Naive thymus-derived CD8-positive, alpha-beta T cell (primary cell): ENCODE measurements around the gene PIM3. TPM values are rescaled to one million over a fixed set of nuclear protein-coding genes. Genes with fewer than 3 reads are reported as not detected.

Source experiments
- ATAC-seq, 2 donors: fragments of 150-1000 bp; cut with Tn5 transposase in 1 of 2; sonication (Bioruptor Pico), chemical (Tn5 transposase) in 1 of 2; 1 replicate in 1 of 2; 2 replicates in 1 of 2; pipeline ENCODE4 v1.10.0; 2021; ENCODE audit warnings: mild to moderate bottlenecking in 2 of 2, moderate library complexity in 2 of 2
- POLR2A ChIA-PET: fragments of 350-600 bp; sonication (Branson Sonifier 250); formaldehyde crosslinking; loops from one replicate; lab custom pipeline; 2021; ENCODE audit warnings: antibody characterized with exemption; lab: Charles Lee
- DNase-seq, 10 donors: peaks; one replicate each; pipeline versions ENCODE4 v3.0.0 to v3.0.0-alpha.2; 2020 to 2022
- H3K27ac Mint-ChIP-seq, 10 donors: one replicate each; pipeline ENCODE4 v1.8.0; 2020 to 2022; ENCODE audit warnings: mild to moderate bottlenecking in 10 of 10, mixed read lengths in 10 of 10, moderate library complexity in 4 of 10, inconsistent platforms in 1 of 10
- H3K27me3 Mint-ChIP-seq, 5 donors: one replicate each; pipeline ENCODE4 v1.8.0; 2021 to 2022; ENCODE audit warnings: mixed read lengths in 5 of 5
- H3K36me3 Mint-ChIP-seq, 3 donors: one replicate each; pipeline ENCODE4 v1.8.0; 2020 to 2022; ENCODE audit warnings: mixed read lengths in 3 of 3, mild to moderate bottlenecking in 2 of 3, inconsistent platforms in 1 of 3
- H3K4me1 Mint-ChIP-seq, 4 donors: one replicate each; pipeline ENCODE4 v1.8.0; 2021 to 2022; ENCODE audit warnings: mixed read lengths in 4 of 4
- H3K4me3 Mint-ChIP-seq, 10 donors: one replicate each; pipeline ENCODE4 v1.8.0; 2020 to 2022; ENCODE audit warnings: mild to moderate bottlenecking in 10 of 10, mixed read lengths in 10 of 10, moderate library complexity in 6 of 10, inconsistent platforms in 1 of 10
- H3K9me3 Mint-ChIP-seq, 9 donors: one replicate each; pipeline ENCODE4 v1.8.0; 2020 to 2022; ENCODE audit warnings: mixed read lengths in 9 of 9, mild to moderate bottlenecking in 3 of 9, inconsistent platforms in 1 of 9, moderate library complexity in 1 of 9
- polyA plus RNA-seq, 3 donors: library from polyadenylated mRNA; unstranded; fragments of 300-500 nt; fragmentation: Illumina TruSeq; gene quantifications; one replicate each; pipeline ENCODE4 v1.2.3, GENCODE V29; 2021
- total RNA-seq, 8 experiments: library from RNA in 2 of 8; stranded (reverse) in 2 of 8; gene quantifications; one replicate each; pipeline ENCODE4 v1.2.3 and lab custom pipeline; 2021 to 2026

The PIM3 gene
- total and polyA plus RNA-seq, 5 experiments from 2014 or later = 12.4 to 44.0 (median 26.0) TPM

DNA sequence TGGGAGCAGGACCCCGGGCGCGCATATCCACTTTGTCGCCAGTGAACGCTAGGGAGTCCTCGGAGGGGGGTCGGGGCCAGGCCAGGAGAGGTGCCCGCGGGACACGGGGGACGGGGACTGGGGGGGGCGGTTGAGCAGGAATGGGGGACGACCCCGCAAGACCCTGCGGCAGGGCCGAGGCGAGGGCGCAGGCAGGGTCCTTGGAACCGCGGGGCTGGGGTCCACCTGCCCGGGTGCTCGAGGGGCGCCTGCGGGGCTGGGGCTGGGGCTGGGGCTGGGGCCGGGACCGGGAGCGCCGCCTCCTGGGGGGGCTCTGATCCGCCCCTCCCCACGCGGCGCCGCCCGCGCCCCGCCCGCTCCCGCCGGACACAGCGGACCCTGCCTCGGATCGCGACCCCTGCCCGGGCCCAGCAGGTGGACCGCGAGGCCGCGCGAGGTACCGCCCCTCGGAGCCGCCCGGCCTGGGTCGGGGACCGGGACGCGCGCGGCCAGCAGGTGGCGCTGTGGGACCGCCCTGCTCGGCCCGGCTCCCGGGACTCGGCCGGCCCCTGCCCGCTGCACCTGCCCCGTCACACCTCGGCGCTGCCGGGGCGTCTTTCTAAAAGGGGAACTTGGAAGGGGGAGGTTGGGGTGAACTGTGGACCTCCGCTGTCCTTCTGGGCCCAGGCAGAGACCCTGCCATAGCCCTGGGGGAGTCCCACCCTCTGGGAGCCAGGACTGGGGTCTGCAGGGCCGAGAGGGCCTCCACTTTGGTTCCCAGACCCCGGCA is 31.2 kb upstream of the PIM3 start:
- Mint-ChIP-seq H3K36me3 (peaks cover 0 to 2% (median 0%) of the 10 kb centered on the region in 3 donors), H3K4me1 (peaks cover 15 to 54% (median 48%) of the 10 kb centered on the region in 4 donors), H3K9me3 (no peaks in the 10 kb centered on the region), H3K27me3 (no peaks in the 10 kb centered on the region), H3K27ac (peak overlapping the region in 4 of 10 donors; percentile 31 to 70 (median 51)), H3K4me3 (peak overlapping the region in 1 of 10 donors; percentile 37)
- POLR2A ChIA-PET = interaction anchor here (0.9 to 1.9 kb wide), 4 partner anchors 30 to 162 kb away, joined by 4 to 10 read pairs (median 4); no protein-coding TSS in a partner anchor
- ATAC-seq (peak; percentile 42 to 63), DNase-seq (peak; percentile 52 to 90 (median 78))

DNA sequence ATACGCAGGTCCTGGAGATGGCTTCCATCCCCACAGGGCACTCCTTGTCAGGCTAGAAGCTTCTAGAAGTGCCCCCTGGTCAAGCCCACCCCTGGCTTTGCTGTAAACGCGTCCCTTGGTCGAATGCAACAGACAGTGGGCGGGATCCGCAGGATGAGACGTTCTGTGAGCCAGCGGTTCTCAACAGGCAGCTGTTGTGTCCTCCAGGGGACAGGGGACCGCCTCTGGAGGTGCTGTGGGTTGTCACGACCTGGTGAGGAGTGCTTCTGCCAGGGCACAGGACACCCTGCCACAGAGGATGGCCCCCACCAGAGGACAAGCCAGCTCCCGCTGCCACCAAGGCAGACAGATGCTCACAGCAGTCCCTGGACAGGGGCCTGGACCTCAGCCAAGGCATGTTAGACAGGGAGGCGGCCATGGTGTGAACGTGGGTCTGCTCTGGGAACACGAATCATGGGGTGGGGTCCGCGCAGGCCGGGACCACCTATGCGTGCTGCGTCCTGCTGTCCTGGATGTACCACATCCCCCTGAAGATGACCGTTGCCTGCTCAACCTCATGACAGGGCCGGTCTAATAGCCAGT is 30.5 kb upstream of the PIM3 start:
- Mint-ChIP-seq H3K4me3 (peak overlapping the region in 5 of 10 donors; percentile 22 to 60 (median 36)), H3K27me3 (no peaks in the 10 kb centered on the region), H3K9me3 (no peaks in the 10 kb centered on the region), H3K27ac (peak overlapping the region in 6 of 10 donors; percentile 31 to 67 (median 52)), H3K36me3 (peaks cover 0 to 2% (median 0%) of the 10 kb centered on the region in 3 donors), H3K4me1 (peaks cover 15 to 53% (median 46%) of the 10 kb centered on the region in 4 donors)
- DNase-seq (no peak), ATAC-seq (no peak)
- POLR2A ChIA-PET = interaction anchor here (0.9 to 1.9 kb wide), 7 partner anchors 29 to 163 kb away, joined by 4 to 10 read pairs (median 5); no protein-coding TSS in a partner anchor

DNA sequence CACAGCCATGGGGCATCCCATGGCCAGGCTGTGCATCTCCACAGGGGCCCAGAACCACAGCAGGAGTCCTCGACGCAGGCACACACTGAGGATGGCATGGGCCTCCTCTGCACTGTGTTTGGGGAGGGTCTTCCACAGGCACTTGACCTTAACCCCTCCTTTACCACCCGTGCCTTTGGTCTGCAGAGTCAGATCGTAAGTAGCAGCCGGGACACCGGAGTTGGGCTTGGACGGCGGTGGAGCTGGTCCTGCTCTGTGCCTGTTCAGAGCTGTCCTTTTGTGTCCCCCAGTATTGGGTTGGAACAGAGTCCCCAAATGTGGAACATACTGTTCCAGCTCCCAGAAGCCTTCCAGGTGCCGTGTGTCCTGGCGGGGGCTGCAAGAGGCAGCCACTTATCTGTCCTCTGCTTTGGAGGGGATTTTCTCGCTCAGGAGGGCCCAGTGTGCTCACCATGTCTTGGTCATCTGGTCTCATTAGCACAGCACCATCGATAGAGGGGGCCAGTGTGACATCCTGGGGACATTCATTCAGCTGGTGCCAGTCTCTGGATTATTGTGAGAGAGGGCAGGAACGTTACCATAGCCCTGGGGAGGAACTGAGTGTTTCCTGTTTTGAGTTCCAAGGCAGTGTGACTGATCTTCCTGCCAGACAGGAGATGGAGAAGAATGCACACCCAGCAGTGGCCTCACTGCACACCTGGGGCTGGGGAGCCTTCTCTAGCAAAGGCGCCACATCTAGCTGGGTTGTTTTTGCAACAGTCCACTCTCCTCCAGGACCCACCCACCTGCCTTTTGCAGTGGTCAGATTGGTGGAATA is 29.8 kb upstream of the PIM3 start:
- Mint-ChIP-seq H3K9me3 (no peaks in the 10 kb centered on the region), H3K27me3 (no peaks in the 10 kb centered on the region), H3K4me1 (peaks cover 8 to 46% (median 39%) of the 10 kb centered on the region in 4 donors), H3K27ac (peak overlapping the region; percentile 51 to 88 (median 78)), H3K4me3 (peak overlapping the region; percentile 13 to 60 (median 41)), H3K36me3 (no peaks in the 10 kb centered on the region)
- ATAC-seq = peak in 1 of 2 donors; percentile 6
- peak in 3 of 10 donors; percentile 18 to 40 (median 34) for DNase-seq
- POLR2A ChIA-PET = interaction anchor here (0.6 to 1.9 kb wide), 12 partner anchors 13 to 308 kb away, joined by 3 to 10 read pairs (median 4); partner anchors contain the start of gene PIM3

DNA sequence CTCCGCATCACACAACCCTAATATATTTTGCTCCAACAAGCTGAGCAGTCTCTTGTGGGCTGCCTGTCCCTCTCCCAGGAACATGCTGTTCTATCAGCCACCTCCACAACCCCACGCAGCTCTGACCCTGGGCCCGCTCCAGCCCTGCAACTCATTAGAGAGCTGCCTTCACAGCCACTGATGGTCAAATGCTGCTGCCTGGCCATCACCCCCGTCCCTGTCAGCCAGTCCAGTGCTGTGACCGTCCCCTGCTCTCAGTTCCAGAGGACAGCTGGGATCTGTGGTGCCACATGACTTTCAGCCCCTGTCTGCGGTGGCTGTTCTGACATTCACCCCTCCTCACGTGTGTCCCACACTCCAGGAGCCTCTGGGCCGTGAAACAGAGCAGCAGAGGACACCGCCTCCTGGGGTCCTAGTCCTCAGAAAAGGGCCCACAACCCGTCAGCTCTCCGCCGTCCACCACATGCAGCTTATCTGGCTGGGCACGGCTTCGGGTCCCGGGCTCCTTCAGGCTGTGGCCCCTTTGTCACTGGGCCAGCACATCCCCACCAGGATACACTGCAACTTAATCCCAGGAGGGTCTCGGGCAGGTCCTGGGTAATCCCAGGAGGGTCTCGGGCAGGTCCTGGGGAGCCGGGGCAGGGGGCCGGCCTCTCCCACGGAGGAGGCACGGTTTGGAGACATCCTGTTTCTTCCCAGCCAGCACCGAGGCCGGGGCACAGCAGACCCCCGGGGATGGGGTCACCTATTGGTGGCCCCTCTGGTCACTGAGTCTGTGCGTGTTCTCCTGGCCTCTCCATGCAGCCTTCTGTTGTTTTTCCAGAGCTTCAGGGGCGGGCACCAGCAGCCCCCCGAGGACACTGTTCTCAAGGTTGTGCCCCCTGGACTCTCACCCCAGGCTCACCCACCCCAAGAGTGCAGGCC is 27.1 kb upstream of the PIM3 start:
- Mint-ChIP-seq H3K36me3 (no peaks in the 10 kb centered on the region), H3K27ac (peak overlapping the region; percentile 64 to 94 (median 89)), H3K4me3 (peak overlapping the region in 9 of 10 donors; percentile 20 to 76 (median 36)), H3K9me3 (no peaks in the 10 kb centered on the region), H3K27me3 (no peaks in the 10 kb centered on the region), H3K4me1 (peaks cover 3 to 40% (median 33%) of the 10 kb centered on the region in 4 donors)
- ATAC-seq (no peak), DNase-seq (no peak)
- POLR2A ChIA-PET = interaction anchor here (1.0 to 2.0 kb wide), 5 partner anchors 10 to 61 kb away, joined by 3 to 14 read pairs (median 4); partner anchors contain the start of genes ALG12, CRELD2 and PIM3

DNA sequence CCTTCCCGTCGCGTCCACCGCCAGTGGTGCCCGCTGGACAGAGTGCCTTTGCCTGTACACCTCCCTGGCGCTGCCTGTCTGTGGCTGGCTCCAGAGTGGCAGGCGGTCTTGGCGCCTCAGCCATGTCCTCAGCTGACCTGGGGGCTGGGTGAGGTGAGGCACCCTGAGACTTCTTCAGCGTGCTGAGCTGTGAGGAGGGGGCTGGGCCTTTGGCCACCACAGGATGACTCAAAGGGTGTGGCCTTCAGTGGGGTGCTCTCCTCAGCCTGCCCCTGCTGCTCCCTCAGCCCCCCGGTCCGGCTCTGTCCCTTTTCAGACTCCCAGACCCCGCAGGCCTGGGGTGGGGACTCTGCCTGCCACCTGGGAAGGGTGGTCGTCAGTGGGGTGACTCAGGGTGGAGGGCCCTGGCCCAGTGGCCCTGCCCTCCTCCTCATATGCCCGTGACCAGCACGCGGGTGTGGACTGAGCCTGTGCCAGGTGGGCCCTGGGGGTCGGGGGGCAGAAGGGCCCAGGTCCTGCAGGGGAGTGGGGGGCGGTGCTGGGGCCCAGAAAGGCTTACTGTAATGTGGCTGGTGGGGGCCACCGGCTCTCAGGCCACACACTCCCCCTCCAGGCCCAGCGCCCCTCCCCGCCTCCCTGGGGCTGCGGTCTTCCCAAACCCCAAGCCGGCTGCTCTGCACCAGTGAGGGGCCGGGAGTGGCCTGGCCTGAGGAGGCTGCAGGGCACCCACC is 26.2 kb upstream of the PIM3 start:
- H3K36me3 Mint-ChIP-seq = no peaks in the 10 kb centered on the region
- ATAC-seq (no peak), DNase-seq (peak in 6 of 10 donors; percentile 30 to 50 (median 38))
- no peaks in the 10 kb centered on the region for H3K27me3 Mint-ChIP-seq
- POLR2A ChIA-PET = interaction anchor here (1.2 to 2.0 kb wide), 3 partner anchors 22 to 60 kb away, joined by 3 to 14 read pairs (median 3); partner anchors contain the start of gene PIM3
- H3K27ac Mint-ChIP-seq = peak overlapping the region in 8 of 10 donors; percentile 12 to 82 (median 60)
- H3K4me3 Mint-ChIP-seq = peak overlapping the region in 9 of 10 donors; percentile 14 to 70 (median 30)
- peaks cover 3 to 40% (median 33%) of the 10 kb centered on the region in 4 donors for H3K4me1 Mint-ChIP-seq
- H3K9me3 Mint-ChIP-seq = no peaks in the 10 kb centered on the region

DNA sequence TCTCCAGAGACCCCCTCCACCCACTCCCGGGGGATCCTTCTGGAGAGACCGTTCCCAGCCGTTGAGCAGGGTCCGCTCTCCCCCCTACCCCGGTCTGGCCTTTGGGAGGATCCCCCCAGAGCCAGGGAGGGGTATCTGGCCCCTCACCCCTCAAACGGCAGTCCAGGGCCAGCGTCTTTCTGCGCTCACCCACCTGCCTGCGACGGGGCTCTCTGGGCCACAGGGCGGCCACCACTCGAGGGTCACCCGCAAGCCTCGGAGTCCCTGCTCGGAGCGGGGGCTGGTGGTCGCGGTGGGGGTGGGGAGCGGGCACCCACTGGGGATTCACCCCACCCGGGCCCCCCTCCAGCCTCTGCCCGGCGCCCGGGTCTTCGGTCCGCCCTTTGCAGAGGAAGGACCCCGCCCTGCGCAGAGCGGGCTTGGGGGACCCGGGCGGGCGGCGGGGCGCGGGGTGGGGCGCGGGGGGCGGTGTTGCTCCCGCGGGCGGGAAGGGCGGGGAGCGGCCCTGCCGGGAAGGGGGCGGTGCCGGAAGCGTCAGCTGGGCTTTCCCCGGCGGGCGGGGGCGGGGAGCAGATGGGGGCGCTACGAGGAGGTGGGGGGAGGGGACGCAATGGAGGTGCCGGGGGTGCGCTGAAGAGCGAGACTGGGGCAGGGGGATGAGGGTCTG is 25.5 kb upstream of the PIM3 start:
- POLR2A ChIA-PET = interaction anchor here (0.6 to 5.3 kb wide), 4 partner anchors 10 to 36 kb away, joined by 3 to 74 read pairs (median 12); partner anchors contain the start of gene PIM3

DNA sequence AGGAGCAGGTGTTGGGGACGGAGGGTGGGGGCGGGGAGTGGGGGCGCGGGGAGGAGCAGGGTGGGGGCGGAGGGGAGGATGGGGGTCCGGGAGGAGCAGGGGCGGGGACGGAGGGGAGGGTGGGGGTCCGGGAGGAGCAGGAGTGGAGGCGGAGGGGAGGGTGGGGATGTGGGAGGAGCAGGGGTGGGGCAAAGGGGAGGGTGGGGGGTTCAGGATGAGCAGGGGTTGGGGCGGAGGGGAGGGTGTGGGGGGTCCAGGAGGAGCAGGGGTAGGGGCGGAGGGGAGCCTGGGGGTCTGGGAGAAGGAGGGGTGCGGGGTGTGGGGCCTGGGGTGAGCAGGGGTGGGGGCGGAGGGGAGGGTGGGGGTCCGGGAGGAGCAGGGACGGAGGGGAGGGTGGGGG is 25.0 kb upstream of the PIM3 start:
- Mint-ChIP-seq H3K27ac (peak overlapping the region in 6 of 10 donors; percentile 52 to 87 (median 84)), H3K27me3 (no peaks in the 10 kb centered on the region), H3K9me3 (no peaks in the 10 kb centered on the region), H3K36me3 (no peaks in the 10 kb centered on the region), H3K4me3 (peak overlapping the region in 7 of 10 donors; percentile 12 to 87 (median 67)), H3K4me1 (peaks cover 3 to 33% (median 29%) of the 10 kb centered on the region in 4 donors)
- ATAC-seq (no peak), DNase-seq (peak in 1 of 10 donors; percentile 15)
- POLR2A ChIA-PET = interaction anchor here (0.6 to 5.3 kb wide), 8 partner anchors 10 to 35 kb away, joined by 3 to 74 read pairs (median 9); partner anchors contain the start of gene PIM3

More for the DNA sequence above, 25.5 kb upstream of the PIM3 start:
- ATAC-seq (peak; percentile 11 to 24), DNase-seq (peak; percentile 55 to 91 (median 82))
- peak overlapping the region in 4 of 10 donors; percentile 40 to 69 (median 54) for H3K27ac Mint-ChIP-seq
- no peaks in the 10 kb centered on the region for H3K9me3 Mint-ChIP-seq
- peaks cover 3 to 38% (median 32%) of the 10 kb centered on the region in 4 donors for H3K4me1 Mint-ChIP-seq
- H3K36me3 Mint-ChIP-seq = no peaks in the 10 kb centered on the region
- H3K27me3 Mint-ChIP-seq = no peaks in the 10 kb centered on the region
- peak overlapping the region in 5 of 10 donors; percentile 18 to 60 (median 41) for H3K4me3 Mint-ChIP-seq

DNA sequence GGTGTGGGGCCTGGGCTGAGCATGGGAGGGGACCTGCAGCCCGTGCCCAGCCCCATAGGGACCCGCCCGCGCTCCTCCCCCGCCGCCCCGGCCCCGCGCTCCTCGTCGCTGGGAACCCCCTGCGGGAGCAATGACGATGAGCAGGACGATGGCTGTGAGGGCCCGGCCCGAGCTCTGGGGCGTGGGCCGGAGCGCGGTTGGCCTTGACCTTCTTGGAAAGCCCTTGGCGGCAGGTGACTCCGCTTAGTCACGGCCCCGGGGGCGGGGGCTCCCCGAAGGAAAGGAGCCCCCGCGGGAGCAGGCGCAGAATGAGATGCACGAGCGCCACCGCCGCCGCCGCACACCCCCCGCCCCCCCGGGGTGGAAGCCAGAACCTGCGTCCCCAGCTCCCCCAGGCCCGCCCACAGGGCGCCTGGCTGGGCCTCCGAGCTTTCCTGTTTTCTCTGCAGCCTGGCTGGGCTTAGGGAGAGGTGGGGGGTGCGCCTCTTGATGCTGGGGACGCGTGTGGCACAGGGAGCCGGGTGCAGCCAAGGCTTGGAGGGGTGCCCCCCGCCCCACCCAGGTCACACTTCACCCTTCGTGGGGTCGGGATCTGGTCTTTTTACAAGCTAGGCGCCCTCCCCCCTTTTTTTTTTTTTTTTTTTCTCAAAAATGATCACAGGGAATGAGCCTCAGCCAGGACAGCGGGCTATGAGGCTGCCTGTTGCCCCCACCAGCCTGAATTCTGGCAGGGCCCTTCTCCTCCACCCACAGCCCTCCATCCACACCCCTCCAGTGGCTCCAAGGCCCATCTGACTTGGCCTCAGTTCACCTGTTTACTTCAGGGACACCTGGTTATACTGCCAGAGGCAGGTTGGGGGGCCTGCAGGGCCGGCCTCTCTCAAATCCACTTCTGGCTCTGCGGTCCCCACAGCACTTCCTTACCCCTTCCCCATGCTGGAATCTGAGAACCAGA is 24.3 kb upstream of the PIM3 start:
- H3K4me3 Mint-ChIP-seq = peak overlapping the region; percentile 55 to 87 (median 72)
- H3K36me3 Mint-ChIP-seq = no peaks in the 10 kb centered on the region
- peaks cover 0 to 26% (median 22%) of the 10 kb centered on the region in 4 donors for H3K4me1 Mint-ChIP-seq
- POLR2A ChIA-PET = interaction anchor here (0.6 to 5.3 kb wide), 12 partner anchors 11 to 88 kb away, joined by 3 to 74 read pairs (median 6); partner anchors contain the start of gene PIM3
- peaks cover 0 to 5% (median 0%) of the 10 kb centered on the region in 9 donors for H3K9me3 Mint-ChIP-seq
- ATAC-seq (peak; percentile 79 to 83), DNase-seq (peak; percentile 81 to 93 (median 88))
- peak overlapping the region; percentile 72 to 94 (median 86) for H3K27ac Mint-ChIP-seq
- no peaks in the 10 kb centered on the region for H3K27me3 Mint-ChIP-seq
